Stimulated activated memory B cell treated with anti-CD40 and anti-IgM and Interleukin-4, amounts not matched to agents 10 μg/mL and 1 μg/mL and 100 μg/mL, for 72 hours (primary cell): ENCODE results near the gene NLE1.
A peak's percentile ranks its signal among the peaks of the same experiment; 100 is the strongest.

Experiments used
- ATAC-seq: fragments of 150-1000 bp; cut with Tn5 transposase; 2 replicates; pipeline ENCODE4 v1.10.0; 2021
- H3K27ac Mint-ChIP-seq: one replicate; pipeline ENCODE4 v1.8.0; 2022; ENCODE audit warnings: mild to moderate bottlenecking, mixed read lengths
- H3K27me3 Mint-ChIP-seq: one replicate; pipeline ENCODE4 v1.8.0; 2022; ENCODE audit warnings: mixed read lengths
- H3K36me3 Mint-ChIP-seq: one replicate; pipeline ENCODE4 v1.8.0; 2022; ENCODE audit warnings: mixed read lengths
- H3K4me1 Mint-ChIP-seq: one replicate; pipeline ENCODE4 v1.8.0; 2022; ENCODE audit warnings: mixed read lengths
- H3K4me3 Mint-ChIP-seq: one replicate; pipeline ENCODE4 v1.8.0; 2022; ENCODE audit warnings: mild to moderate bottlenecking, moderate library complexity, mixed read lengths
- H3K9me3 Mint-ChIP-seq: one replicate; pipeline ENCODE4 v1.8.0; 2022; ENCODE audit warnings: mixed read lengths

NLE1 gene

GRCh38 chr17:35088881-35089585, 53.1 kb downstream of the NLE1 start:
- Mint-ChIP-seq H3K27ac (peak overlapping the region; percentile 93), H3K4me3 (peak overlapping the region; percentile 94), H3K36me3 (no peaks in the 10 kb centered on the region), H3K4me1 (peaks cover 46% of the 10 kb centered on the region), H3K27me3 (no peaks in the 10 kb centered on the region), H3K9me3 (no peaks in the 10 kb centered on the region)
- peak; percentile 91 for ATAC-seq

DNA sequence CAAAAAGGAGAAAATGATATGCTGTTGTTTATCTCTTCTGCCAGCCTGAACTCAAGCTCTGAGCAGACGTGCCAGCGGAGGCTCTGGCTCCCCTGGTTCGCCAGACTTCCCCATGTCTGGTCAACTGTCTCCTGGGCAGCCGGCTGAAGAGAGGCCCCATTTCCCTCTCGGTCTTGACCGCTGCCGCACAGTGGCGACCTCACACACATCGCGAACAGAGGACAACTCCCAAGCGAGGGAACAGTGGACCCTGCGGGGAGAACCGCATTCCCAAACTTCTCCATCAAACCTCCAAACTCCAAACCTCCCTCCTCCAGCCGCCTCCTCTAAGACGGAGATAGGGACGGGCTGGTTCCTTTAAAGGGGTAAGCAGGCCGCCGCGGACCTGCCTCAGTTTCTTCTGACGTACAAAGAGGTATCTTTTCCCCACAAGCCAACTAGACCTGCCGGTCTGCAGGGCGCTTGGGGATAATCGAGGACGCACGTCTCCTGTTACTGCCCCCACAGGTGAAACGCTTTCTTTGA, 53.7 kb downstream of the NLE1 start:
- Mint-ChIP-seq H3K27ac (peak overlapping the region; percentile 93), H3K36me3 (no peaks in the 10 kb centered on the region), H3K27me3 (no peaks in the 10 kb centered on the region), H3K9me3 (no peaks in the 10 kb centered on the region), H3K4me3 (peak overlapping the region; percentile 94), H3K4me1 (peaks cover 52% of the 10 kb centered on the region)
- peak; percentile 10 for ATAC-seq

- peaks cover 58% of the 10 kb centered on the region for H3K4me1 Mint-ChIP-seq
- H3K9me3 Mint-ChIP-seq: no peaks in the 10 kb centered on the region
- H3K27me3 Mint-ChIP-seq: no peaks in the 10 kb centered on the region
- H3K27ac Mint-ChIP-seq: peak overlapping the region; percentile 93
- H3K36me3 Mint-ChIP-seq: no peaks in the 10 kb centered on the region
- no peak for ATAC-seq
- peak overlapping the region; percentile 94 for H3K4me3 Mint-ChIP-seq
Measured at GRCh38 chr17:35087731-35088355, 54.3 kb downstream of the NLE1 start.

GRCh38 chr17:35086931-35087573, 55.1 kb downstream of the NLE1 start:
- no peaks in the 10 kb centered on the region for H3K27me3 Mint-ChIP-seq
- no peaks in the 10 kb centered on the region for H3K36me3 Mint-ChIP-seq
- peak overlapping the region; percentile 58 for H3K4me3 Mint-ChIP-seq
- ATAC-seq: no peak
- H3K4me1 Mint-ChIP-seq: peaks cover 66% of the 10 kb centered on the region
- H3K27ac Mint-ChIP-seq: peak overlapping the region; percentile 93
- no peaks in the 10 kb centered on the region for H3K9me3 Mint-ChIP-seq

DNA sequence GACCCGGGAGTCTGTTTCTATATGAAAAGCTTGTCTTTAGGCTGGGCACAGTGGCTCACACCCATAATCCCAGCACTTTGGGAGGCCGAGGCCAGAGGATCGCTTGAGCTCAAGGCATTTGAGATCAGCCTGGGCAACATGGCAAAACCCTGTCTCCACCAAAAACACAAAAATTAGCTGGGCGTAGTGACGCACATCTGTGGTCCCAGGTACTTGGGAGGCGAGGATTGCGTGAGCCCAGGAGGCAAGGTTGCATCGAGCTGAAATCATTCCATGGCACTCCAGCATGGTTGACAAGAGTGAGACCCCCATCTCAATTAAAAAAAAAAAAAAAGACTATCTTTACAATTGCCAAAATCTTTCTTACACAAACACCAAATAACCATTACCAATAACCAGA, 55.9 kb downstream of the NLE1 start:
- H3K27me3 Mint-ChIP-seq: no peaks in the 10 kb centered on the region
- no peak for ATAC-seq
- peaks cover 74% of the 10 kb centered on the region for H3K4me1 Mint-ChIP-seq
- no peak overlapping the region for H3K27ac Mint-ChIP-seq
- no peaks in the 10 kb centered on the region for H3K36me3 Mint-ChIP-seq
- H3K4me3 Mint-ChIP-seq: no peak overlapping the region
- no peaks in the 10 kb centered on the region for H3K9me3 Mint-ChIP-seq

DNA sequence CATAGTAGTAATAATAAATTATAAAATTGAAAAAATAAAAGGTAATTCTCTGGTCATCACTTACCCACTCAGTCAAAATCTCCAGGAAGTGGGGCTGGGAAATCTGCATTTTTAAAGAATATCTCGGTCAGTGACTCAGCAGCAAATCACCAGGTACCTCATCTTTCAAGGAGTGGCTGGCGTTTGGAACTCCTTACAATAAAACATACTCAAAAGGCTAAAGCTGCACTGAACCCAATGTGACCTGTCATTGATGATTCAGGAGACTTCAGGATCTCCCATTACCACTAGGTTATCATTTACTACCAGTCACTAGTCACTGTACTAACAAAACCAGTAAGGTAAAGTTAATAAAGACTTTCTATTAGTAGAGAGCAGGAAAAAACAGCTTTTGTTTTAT, 57.1 kb downstream of the NLE1 start:
- ATAC-seq: no peak
- no peaks in the 10 kb centered on the region for H3K9me3 Mint-ChIP-seq
- peak overlapping the region; percentile 3 for H3K27ac Mint-ChIP-seq
- no peak overlapping the region for H3K4me3 Mint-ChIP-seq
- peaks cover 81% of the 10 kb centered on the region for H3K4me1 Mint-ChIP-seq
- no peaks in the 10 kb centered on the region for H3K27me3 Mint-ChIP-seq
- H3K36me3 Mint-ChIP-seq: no peaks in the 10 kb centered on the region

DNA sequence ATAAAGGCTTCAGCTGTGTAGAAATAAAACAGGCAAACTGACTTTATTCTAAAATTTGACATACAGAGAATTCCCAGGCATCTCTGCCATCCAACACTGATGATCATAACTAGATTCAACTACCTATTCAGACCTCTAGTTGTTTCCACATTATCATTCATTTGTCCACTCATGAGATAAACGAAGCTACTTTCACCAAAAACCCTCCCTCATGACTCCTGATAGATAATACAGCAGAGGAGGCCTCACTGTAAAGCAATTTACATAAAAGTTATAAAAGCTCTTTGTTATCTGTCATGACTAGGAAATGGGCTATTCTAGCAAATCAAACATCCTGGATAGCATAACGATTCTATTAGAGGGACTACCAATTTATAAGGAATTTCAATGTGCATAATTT, 59.0 kb downstream of the NLE1 start:
- H3K36me3 Mint-ChIP-seq: no peaks in the 10 kb centered on the region
- H3K9me3 Mint-ChIP-seq: no peaks in the 10 kb centered on the region
- ATAC-seq: no peak
- H3K27me3 Mint-ChIP-seq: no peaks in the 10 kb centered on the region
- peak overlapping the region; percentile 28 for H3K27ac Mint-ChIP-seq
- no peak overlapping the region for H3K4me3 Mint-ChIP-seq
- peaks cover 74% of the 10 kb centered on the region for H3K4me1 Mint-ChIP-seq

DNA sequence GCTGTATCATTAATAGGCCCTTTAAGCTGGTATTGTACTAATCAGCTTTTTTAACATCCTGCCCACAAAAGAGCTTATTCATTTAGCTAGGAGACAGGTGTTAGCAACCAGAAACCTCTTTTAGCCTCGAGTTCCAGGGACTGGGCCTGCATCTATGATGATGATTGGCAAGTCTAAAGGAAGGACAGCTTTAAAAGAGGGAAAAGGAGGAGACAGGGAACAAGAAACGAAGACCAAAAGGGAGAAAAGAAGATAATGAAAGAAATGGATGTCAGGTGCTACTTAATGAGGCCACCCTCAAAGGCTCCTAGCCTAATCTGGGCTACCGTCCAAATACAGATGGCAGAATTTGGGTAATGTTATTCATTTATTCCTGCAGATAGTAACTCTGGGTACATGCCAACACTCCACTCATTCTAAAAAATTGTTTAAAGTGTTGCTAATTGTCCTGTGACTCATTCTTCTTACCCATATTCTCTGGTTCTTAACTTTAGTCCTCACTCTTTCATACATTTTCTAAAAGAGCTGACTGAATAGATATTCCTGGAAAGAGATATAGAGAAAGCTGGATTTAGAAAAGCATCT, 59.9 kb downstream of the NLE1 start:
- peak overlapping the region; percentile 28 for H3K27ac Mint-ChIP-seq
- no peak for ATAC-seq
- peak overlapping the region; percentile 21 for H3K4me3 Mint-ChIP-seq
- H3K27me3 Mint-ChIP-seq: no peaks in the 10 kb centered on the region
- no peaks in the 10 kb centered on the region for H3K9me3 Mint-ChIP-seq
- H3K36me3 Mint-ChIP-seq: no peaks in the 10 kb centered on the region
- peaks cover 65% of the 10 kb centered on the region for H3K4me1 Mint-ChIP-seq

DNA sequence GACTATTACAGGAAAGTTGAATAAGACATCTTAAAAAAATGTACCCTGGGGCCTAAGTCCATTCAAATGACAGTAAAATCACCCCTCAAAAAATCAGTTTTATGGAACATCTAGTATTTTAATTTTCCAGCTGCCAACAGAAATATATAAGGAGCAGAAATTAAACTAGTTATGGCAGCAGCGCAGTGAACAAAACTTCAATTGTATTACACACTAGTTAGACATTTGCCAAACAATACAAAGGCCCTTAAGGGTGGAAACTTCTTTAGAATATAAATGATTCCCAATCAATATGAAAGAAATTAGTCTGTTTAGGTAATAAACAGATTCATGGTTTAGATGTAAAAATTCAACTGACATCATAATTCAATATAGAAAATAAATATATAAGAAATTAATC, 60.5 kb downstream of the NLE1 start:
- Mint-ChIP-seq H3K27me3 (no peaks in the 10 kb centered on the region), H3K4me3 (no peak overlapping the region)

DNA sequence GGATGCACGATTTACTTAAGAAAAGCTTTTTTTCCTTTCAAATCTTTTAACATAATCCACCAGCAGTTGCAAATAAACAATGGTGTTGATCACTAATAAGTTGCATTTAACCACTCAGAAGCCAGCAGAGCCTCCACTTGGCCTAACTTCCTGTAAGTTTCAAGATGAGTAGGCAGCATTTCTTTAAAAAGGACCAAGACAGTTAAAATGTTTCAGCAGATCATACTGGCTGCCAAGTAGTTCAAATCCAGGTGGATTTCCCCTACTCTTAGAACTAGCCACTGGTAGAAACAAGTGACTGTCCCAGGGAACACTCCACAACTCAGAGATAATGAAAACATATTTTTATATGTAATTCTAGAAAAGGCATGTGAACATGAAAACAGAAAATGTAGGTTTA, 61.6 kb downstream of the NLE1 start:
- Mint-ChIP-seq H3K36me3 (no peaks in the 10 kb centered on the region), H3K4me1 (peaks cover 49% of the 10 kb centered on the region), H3K4me3 (peak overlapping the region; percentile 35), H3K27ac (peak overlapping the region; percentile 80), H3K9me3 (no peaks in the 10 kb centered on the region), H3K27me3 (no peaks in the 10 kb centered on the region)
- peak; percentile 68 for ATAC-seq

More for the DNA sequence above, 60.5 kb downstream of the NLE1 start:
- Mint-ChIP-seq H3K36me3 (no peaks in the 10 kb centered on the region), H3K4me1 (peaks cover 60% of the 10 kb centered on the region), H3K9me3 (no peaks in the 10 kb centered on the region), H3K27ac (peak overlapping the region; percentile 28)
- ATAC-seq: no peak

DNA sequence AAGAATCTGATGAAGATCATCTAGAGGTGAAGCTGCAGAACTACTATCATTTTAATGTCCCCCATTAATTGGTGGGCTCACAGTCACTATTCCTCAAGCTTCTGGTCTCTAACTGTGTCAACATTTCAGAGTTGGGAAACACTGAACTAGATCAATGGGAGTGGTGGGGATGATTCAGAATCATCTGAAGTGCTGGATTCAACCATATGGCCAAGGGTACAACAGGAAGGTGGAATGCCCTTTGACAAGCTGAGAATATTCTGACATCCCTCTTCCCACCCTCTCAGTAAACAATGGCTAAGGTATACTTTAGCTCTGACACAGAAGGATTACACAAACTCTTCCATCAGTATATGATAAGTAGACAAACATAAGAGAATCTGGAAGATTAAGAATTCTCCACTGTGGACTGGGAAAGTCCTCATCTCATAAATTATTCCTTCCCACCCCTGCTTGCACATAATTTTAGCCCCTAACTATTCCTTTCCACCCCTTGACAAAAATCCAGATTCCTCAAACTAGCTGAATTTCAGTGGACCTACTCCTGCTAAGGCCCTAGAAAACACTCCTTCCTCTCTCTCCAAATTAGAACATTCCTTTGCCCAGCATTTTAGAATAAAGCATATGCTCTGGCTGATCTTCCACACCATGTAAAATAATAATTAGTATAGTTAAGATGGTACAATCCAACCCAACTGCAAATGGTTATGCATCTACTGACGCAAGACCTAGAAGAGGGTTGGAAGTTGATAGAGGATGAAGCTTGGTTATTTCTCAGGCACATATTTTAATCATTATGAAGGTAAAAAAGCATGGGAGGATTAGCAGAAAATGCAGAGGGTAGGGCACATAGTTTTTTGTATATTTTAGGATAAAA, 62.3 kb downstream of the NLE1 start:
- no peak for ATAC-seq
- Mint-ChIP-seq H3K27me3 (no peaks in the 10 kb centered on the region), H3K27ac (peak overlapping the region; percentile 80), H3K4me1 (peaks cover 48% of the 10 kb centered on the region), H3K4me3 (no peak overlapping the region), H3K9me3 (no peaks in the 10 kb centered on the region), H3K36me3 (no peaks in the 10 kb centered on the region)
